ENCODE measurements around the gene DMBX1.

DNA sequence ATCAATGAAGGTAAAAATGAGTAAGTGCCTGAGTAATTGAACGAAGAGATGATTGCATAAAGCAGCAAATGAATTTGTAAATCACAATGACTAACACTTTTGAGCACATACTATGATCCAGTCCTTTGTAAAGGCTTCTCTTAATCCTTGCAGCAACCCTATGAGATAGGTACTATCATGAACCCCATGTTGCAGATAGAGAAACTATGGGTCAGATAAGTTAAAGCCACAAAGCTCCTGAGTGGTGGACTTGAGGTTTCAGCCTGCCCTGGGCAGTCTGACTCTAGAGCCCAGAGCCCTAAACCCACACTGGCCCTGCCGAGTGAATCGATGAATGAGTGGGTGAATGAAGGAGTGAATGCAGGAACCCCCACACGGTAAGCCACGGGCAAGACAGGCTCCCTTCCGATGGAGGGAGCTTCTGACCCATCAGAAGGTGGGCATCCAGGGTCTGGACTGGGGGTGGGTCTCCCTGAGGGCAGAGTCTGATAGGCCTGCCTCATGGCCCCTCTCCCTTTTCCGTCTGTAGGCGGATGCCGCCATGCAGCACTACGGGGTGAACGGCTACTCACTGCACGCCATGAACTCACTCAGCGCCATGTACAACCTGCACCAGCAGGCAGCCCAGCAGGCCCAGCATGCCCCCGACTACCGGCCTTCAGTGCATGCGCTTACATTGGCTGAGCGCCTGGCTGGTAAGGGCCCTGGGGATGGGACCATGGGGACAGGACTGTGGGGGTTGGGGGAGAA lies 17.0 kb downstream of the DMBX1 start:
- TF ChIP-seq CTCF (conservative IDR thresholded peaks at IDR 0.05; ENCODE audit: low read length) (no peak), EZH2phosphoT487 (IDR thresholded peaks at IDR 0.05; ENCODE audit: borderline replicate concordance, low read depth, low read length) (no peak)

All from OCI-LY7 (cell line).